ENCODE data around the gene CD68. TPM values are rescaled to one million over a fixed set of nuclear protein-coding genes. Genes with fewer than 3 reads are reported as not detected.

Gene CD68
- total RNA-seq, 2 donors from 2014 or later, result 4.3 to 14.8 TPM

DNA sequence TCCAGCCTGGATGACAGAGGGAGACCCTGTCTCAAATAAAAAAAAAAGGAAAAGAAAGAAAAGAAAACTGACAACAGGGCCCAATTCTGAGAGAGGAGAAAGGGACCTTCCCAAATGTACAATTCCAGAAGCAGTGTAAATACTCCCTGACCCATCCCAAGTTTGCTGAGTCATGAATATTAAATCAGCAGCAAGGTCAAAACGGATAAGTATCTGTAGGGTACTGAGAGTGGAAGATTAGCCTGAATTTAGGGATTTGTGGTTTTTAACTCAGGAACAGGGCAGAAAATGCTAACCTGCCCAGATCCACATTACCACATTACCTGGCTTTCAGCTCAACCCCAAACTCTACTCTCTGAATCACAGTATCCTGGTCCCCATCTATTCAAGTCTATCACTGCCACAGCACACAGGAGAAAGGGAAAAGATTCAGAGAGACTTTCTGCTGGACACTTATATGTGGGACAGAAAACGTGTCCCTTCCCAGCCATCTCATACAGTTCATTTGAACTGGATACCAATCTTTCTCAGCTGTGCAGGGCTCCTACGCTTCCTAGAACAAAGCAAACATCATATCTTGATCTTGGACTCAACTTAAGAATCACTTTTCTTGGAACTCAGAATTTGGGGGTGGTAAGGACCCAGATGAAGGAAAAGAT lies 32.3 kb downstream of the CD68 start:
- no peak for DNase-seq
- WGBS, 2 donors, result 34 to 42% methylated on average over 3 of the region's 3 CpGs
- TF ChIP-seq CTCF (IDR thresholded peaks at IDR 0.05) (no peak), POLR2A (IDR thresholded peaks at IDR 0.05) (no peak)
- Histone ChIP-seq H3K4me3 (no peak overlapping the region), H3K27ac (no peak overlapping the region), H3K36me3 (replicated peaks in 1 of 2; ENCODE audit: insufficient read depth in 1 of 2, low read depth in 2 of 2) (no peaks in the 10 kb centered on the region), H3K9me3 (no peaks in the 10 kb centered on the region), H3K27me3 (no peaks in the 10 kb centered on the region), H3K4me1 (peaks cover 34% of the 10 kb centered on the region)
- intact Hi-C loops (cut with DNase I), result no loop called here
- ATAC-seq, result no peak

DNA sequence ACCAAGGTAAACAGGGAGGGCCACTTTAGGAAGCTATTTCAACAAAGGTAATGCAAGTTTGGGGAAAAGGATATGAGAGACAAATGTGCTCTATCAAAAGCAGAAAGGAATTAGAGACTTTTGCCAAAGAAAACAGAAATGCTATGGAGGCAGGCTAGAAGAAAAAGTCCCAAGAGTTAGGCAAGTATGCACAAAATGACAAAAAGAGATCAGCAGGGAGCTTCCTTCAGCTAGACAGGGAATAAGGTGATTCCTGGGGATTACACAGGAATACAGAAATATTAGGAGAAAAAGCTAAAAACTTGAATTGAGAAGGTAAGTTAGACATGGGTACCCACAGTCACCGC lies 32.8 kb downstream of the CD68 start:
- ATAC-seq (no peak), DNase-seq (no peak)
- intact Hi-C loops (cut with DNase I), result no loop called here
- WGBS, 2 donors, result 91 to 92% methylated on average over 1 of the region's 1 CpG
- Histone ChIP-seq H3K36me3 (replicated peaks in 1 of 2; ENCODE audit: insufficient read depth in 1 of 2, low read depth in 2 of 2) (no peaks in the 10 kb centered on the region), H3K9me3 (no peaks in the 10 kb centered on the region), H3K4me3 (no peak overlapping the region), H3K27me3 (no peaks in the 10 kb centered on the region), H3K4me1 (peaks cover 34% of the 10 kb centered on the region), H3K27ac (no peak overlapping the region)
- TF ChIP-seq POLR2A (IDR thresholded peaks at IDR 0.05) (no peak), CTCF (IDR thresholded peaks at IDR 0.05) (no peak)

GRCh38 chr17:7613769-7614424 lies 34.5 kb downstream of the CD68 start:
- Histone ChIP-seq H3K36me3 (replicated peaks in 1 of 2; ENCODE audit: insufficient read depth in 1 of 2, low read depth in 2 of 2) (no peaks in the 10 kb centered on the region), H3K27ac (peak overlapping the region; percentile 79 to 95 (median 90))
- WGBS, 2 donors, result 4 to 10% methylated on average over 12 to 20 of the region's 20 CpGs

DNA sequence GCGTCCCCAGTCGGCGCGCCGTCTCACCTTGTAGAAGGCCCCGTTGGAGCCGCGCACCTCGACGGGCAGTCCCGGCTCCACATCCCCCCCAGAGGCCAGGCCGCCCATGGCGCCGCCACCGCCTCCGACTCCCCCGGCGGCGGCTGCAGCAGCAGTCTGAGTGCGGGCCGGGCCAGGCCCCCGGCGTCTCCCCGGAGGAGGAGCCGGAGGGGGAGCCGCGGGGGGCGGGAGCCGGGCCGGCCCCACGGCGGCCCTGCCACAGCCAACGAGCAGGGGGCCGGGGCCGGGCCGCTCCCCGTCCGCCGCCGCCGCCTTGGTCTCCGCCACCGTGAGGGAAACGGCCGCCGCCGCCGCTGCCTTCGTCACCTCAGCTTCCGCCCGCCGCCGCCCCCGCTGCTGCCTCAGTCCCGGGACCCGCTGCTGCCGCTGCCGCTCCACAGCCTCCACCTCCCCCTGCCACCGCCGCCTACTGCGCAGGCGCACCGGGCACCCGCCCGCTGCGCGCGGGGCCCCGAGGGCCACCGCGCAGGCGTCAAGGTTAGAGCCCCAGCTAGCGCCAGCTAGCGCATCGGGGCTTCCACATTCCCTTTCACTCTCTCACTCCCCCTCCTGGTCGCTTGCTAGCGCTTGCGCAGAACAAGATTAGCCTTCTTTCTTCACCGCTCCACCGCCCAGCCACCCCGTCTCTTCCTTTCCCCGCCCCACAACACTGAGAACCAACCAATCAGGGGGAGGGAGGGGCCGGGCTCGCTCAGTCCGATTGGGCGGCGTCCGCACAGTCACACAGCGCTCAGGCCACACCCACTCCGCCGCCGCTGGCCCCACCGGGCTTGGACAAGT lies 35.2 kb downstream of the CD68 start, which contains the start of gene FXR2:
Gene FXR2 (minus strand): TSS at position 473 of the 840 bp plus-strand sequence. CDS start 365 bp downstream, at position 108.
- Histone ChIP-seq H3K27ac (peak within 1 kb of the TSS; percentile 87 to 95 (median 92)), H3K27me3 (no peaks in the 10 kb centered on the region), H3K36me3 (replicated peaks in 1 of 2; ENCODE audit: insufficient read depth in 1 of 2, low read depth in 2 of 2) (no peaks in the 10 kb centered on the region), H3K4me1 (peaks cover 34% of the 10 kb centered on the region), H3K4me3 (peak within 1 kb of the TSS; percentile 13 to 33), H3K9me3 (no peaks in the 10 kb centered on the region)
- ATAC-seq, result peak; percentile 94
- intact Hi-C loops (cut with DNase I), result no loop called here
- 0% methylated on average over 18 to 79 of the region's 93 CpGs for WGBS, 2 donors
- peak; percentile 46 to 73 (median 69) for TF ChIP-seq POLR2A (IDR thresholded peaks at IDR 0.05)
- TF ChIP-seq CTCF (IDR thresholded peaks at IDR 0.05), result peak; percentile 41 to 95 (median 86)
- DNase-seq, result peak; percentile 100

More at GRCh38 chr17:7613769-7614424, 34.5 kb downstream of the CD68 start:
- intact Hi-C loops (cut with DNase I), result no loop called here
- peaks cover 34% of the 10 kb centered on the region for H3K4me1 ChIP-seq
- no peaks in the 10 kb centered on the region for H3K9me3 ChIP-seq
- no peaks in the 10 kb centered on the region for H3K27me3 ChIP-seq
- H3K4me3 ChIP-seq, result peak overlapping the region; percentile 13 to 33
- TF ChIP-seq POLR2A (IDR thresholded peaks at IDR 0.05) (no peak), CTCF (IDR thresholded peaks at IDR 0.05) (peak in 1 of 7 experiments; percentile 14)
- no peak for DNase-seq
- ATAC-seq, result no peak
